ENCODE results near the gene THRA. TPM values are rescaled to one million over a fixed set of nuclear protein-coding genes. Genes with fewer than 3 reads are reported as not detected.

The THRA gene
- total RNA-seq, 1 experiment from 2014 or later, result 10.1 TPM

- no peak for DNase-seq
- H2AFZ ChIP-seq (ENCODE audit: low read length), result no peak overlapping the region
- H2BK12ac ChIP-seq (ENCODE audit: insufficient read length, low read depth, low read length), result no peak overlapping the region
- H2BK5ac ChIP-seq (ENCODE audit: insufficient read length, low read length), result no peak overlapping the region
- H3K27ac ChIP-seq (ENCODE audit: insufficient read length, low read depth, low read length), result no peak overlapping the region
- TF ChIP-seq CTCF (conservative IDR thresholded peaks at IDR 0.05), result no peak
- H2BK20ac ChIP-seq (ENCODE audit: low read depth, low read length, poor library complexity, severe bottlenecking), result no peak overlapping the region
- H4K5ac ChIP-seq (ENCODE audit: insufficient read length, low read depth, low read length), result no peak overlapping the region
- no peaks in the 10 kb centered on the region; the same call in 1 of the 2 replicates for H3K27me3 ChIP-seq (ENCODE audit: insufficient read depth, low read length)
- no peak overlapping the region for H3K56ac ChIP-seq (ENCODE audit: insufficient read length, low read depth, low read length)
- no peak overlapping the region for H3K18ac ChIP-seq (ENCODE audit: insufficient read length, low read depth, low read length)
- Mint-ChIP-seq H3K36me3 (ENCODE audit: insufficient read depth in 1 of 3, low read depth in 3 of 3) (peaks cover 1 to 4% (median 2%) of the 10 kb centered on the region in 3 experiments; a peak in 5 of 7 replicates), H3K9me3 (no peaks in the 10 kb centered on the region; a peak in 1 of 5 replicates), H3K4me3 (no peak overlapping the region), H3K27me3 (ENCODE audit: low read depth) (peaks cover 23% of the 10 kb centered on the region), H3K4me1 (peaks cover 31 to 56% of the 10 kb centered on the region in 2 experiments), H3K27ac (peak overlapping the region in 1 of 3 experiments; percentile 92; a peak in 2 of 7 replicates)
- no peak overlapping the region for H4K8ac ChIP-seq (replicated peaks; ENCODE audit: insufficient read length, low read depth, low read length)
- H3K23me2 ChIP-seq (ENCODE audit: insufficient read length, low read depth, low read length, poor library complexity, severe bottlenecking), result peaks cover 5% of the 10 kb centered on the region
- H4K91ac ChIP-seq (ENCODE audit: insufficient read length, low read depth, low read length), result no peak overlapping the region
- H3K79me1 ChIP-seq (ENCODE audit: insufficient read depth, low read depth, low read length, poor library complexity, severe bottlenecking), result peaks cover 3% of the 10 kb centered on the region
- no peak overlapping the region for H3K9ac ChIP-seq (ENCODE audit: extremely low read depth, insufficient read length, low read length)
- H3K14ac ChIP-seq (ENCODE audit: insufficient read depth, low read length), result no peak overlapping the region
- H3K23ac ChIP-seq (ENCODE audit: insufficient read length, low read depth, low read length), result no peak overlapping the region
- no peaks in the 10 kb centered on the region for H4K20me1 ChIP-seq (ENCODE audit: control insufficient read depth, insufficient read depth, insufficient read length)
- peaks cover 4% of the 10 kb centered on the region; the same call in 1 of the 2 replicates for H3K4me1 ChIP-seq (ENCODE audit: insufficient read depth, low read length)
- no peak overlapping the region for H2BK120ac ChIP-seq (ENCODE audit: low read depth, low read length, poor library complexity, severe bottlenecking)
- no peak overlapping the region for H3T11ph ChIP-seq (ENCODE audit: low read length)
- no peak overlapping the region for H2AK5ac ChIP-seq (ENCODE audit: insufficient read length, low read length)
- H2BK15ac ChIP-seq (ENCODE audit: low read depth, low read length), result no peak overlapping the region
- no peak overlapping the region for H3K4ac ChIP-seq (ENCODE audit: low read depth, low read length)
- H3K79me2 ChIP-seq (ENCODE audit: insufficient read depth, low read length), result no peaks in the 10 kb centered on the region
- no CpG with 5 or more reads among the region's 8 CpGs for WGBS (ENCODE audit: extremely low coverage, insufficient read length, low lambda C conversion rate)
- no peak overlapping the region for H3K4me2 ChIP-seq (ENCODE audit: insufficient read depth, insufficient read length, low read length)
- H3K9me3 ChIP-seq (ENCODE audit: control insufficient read depth, low read depth, low read length), result no peaks in the 10 kb centered on the region
Measured at GRCh38 chr17:40058186-40058784, 4.5 kb upstream of the THRA start.
